Endothelial cell of umbilical vein (primary cell): ENCODE results near the gene SYCP3. TPM values are rescaled to one million over a fixed set of nuclear protein-coding genes. Genes with fewer than 3 reads are reported as not detected.

Experiments
- BruUV-seq: library from RNA; stranded (reverse); fragments of 400-500 nt; replicated peaks from 2 replicates; lab custom pipeline; 2021; lab: Mats Ljungman, UMichigan
- CTCF ChIA-PET: fragments of 300-600, 350-600 bp; sonication (Branson Sonifier 250); formaldehyde crosslinking; loops from one replicate; lab custom pipeline; 2021; ENCODE audit warnings: antibody characterized with exemption, inconsistent platforms; lab: Charles Lee
- POLR2A ChIA-PET: fragments of 300-600, 350-600 bp; sonication (Branson Sonifier 250); formaldehyde crosslinking; loops from one replicate; lab custom pipeline; 2021; ENCODE audit warnings: antibody characterized with exemption, inconsistent platforms; lab: Charles Lee
- DNase-seq: peaks from one replicate; pipeline ENCODE4 v3.0.0-alpha.2; 2011; ENCODE audit warnings: low read depth, low spot score
- FAIRE-seq: peaks from 2 replicates; lab custom pipeline; 2011; peaks lifted over from hg19 to GRCh38; lab: Jason Lieb, UNC
- H2AFZ ChIP-seq: 2 replicates; pipeline ENCODE4 v1.6.0; 2012; ENCODE audit warnings: low read depth, low read length, control low read depth, inconsistent platforms
- H3K27ac ChIP-seq: 2 replicates; pipeline ENCODE4 v1.5.1; 2011; ENCODE audit warnings: low read depth, mild to moderate bottlenecking, control low read depth, low read length, moderate library complexity; ENCODE audit not compliant: insufficient read depth
- H3K27me3 ChIP-seq, 2 experiments: 2 replicates each; pipeline versions ENCODE4 v1.6.0 to v1.6.1; 2011; ENCODE audit warnings: low read length in 2 of 2, mixed read lengths in 1 of 2; ENCODE audit not compliant: control insufficient read depth in 2 of 2, insufficient read depth in 2 of 2
- H3K36me3 ChIP-seq, 2 experiments: 2 replicates in 1 of 2; 3 replicates in 1 of 2; pipeline ENCODE4 v1.5.1; 2011; ENCODE audit warnings: low read length in 2 of 2, mild to moderate bottlenecking in 1 of 2, moderate library complexity in 1 of 2; ENCODE audit not compliant: control insufficient read depth in 2 of 2, insufficient read depth in 2 of 2; ENCODE audit errors: extremely low read depth in 1 of 2
- H3K4me1 ChIP-seq: 3 replicates; pipeline ENCODE4 v1.5.1; 2011; ENCODE audit warnings: mild to moderate bottlenecking, low read length; ENCODE audit not compliant: control insufficient read depth, insufficient read depth; ENCODE audit errors: extremely low read depth
- H3K4me2 ChIP-seq: 2 replicates; pipeline ENCODE4 v1.6.1; 2011; ENCODE audit warnings: low read length, control low read depth, mixed read lengths; ENCODE audit not compliant: insufficient read depth
- H3K4me3 ChIP-seq, 3 experiments: fragments of 200-600 bp in 1 of 3; sonication (generic), shearing (Covaris generic) in 1 of 3; replicated peaks in 1 of 3; 2 replicates each; pipeline ENCODE4 v1.5.1; 2011 to 2016; ENCODE audit warnings: control low read depth in 3 of 3, low read length in 3 of 3, mild to moderate bottlenecking in 2 of 3, inconsistent platforms in 1 of 3, low read depth in 1 of 3, moderate library complexity in 1 of 3; ENCODE audit not compliant: insufficient read depth in 1 of 3
- H3K79me2 ChIP-seq: 2 replicates; pipeline ENCODE4 v1.6.0; 2012; ENCODE audit warnings: low read length, inconsistent platforms; ENCODE audit not compliant: control insufficient read depth, insufficient read depth
- H3K9ac ChIP-seq: replicated peaks from 2 replicates; pipeline ENCODE3; 2011; ENCODE audit warnings: low read length, control low read depth; ENCODE audit not compliant: insufficient read depth; ENCODE audit errors: extremely low read depth
- H3K9me1 ChIP-seq: replicated peaks from 3 replicates; pipeline ENCODE4 v1.6.0; 2011; ENCODE audit warnings: mild to moderate bottlenecking, low read length; ENCODE audit not compliant: control insufficient read depth, insufficient read depth; ENCODE audit errors: extremely low read depth
- H3K9me3 ChIP-seq: replicated peaks from 2 replicates; pipeline ENCODE4 v1.5.1; 2012; ENCODE audit warnings: low read length, inconsistent platforms; ENCODE audit not compliant: control insufficient read depth, insufficient read depth
- H4K20me1 ChIP-seq: replicated peaks from 2 replicates; pipeline ENCODE3; 2011; ENCODE audit warnings: mild to moderate bottlenecking, low read length; ENCODE audit not compliant: control insufficient read depth, insufficient read depth; ENCODE audit errors: extremely low read depth
- EZH2 ChIP-seq: IDR thresholded peaks from 2 replicates; pipeline ENCODE4 v1.6.1; 2012; ENCODE audit warnings: borderline replicate concordance, low read depth, mild to moderate bottlenecking, moderate library complexity, low read length, inconsistent platforms; ENCODE audit not compliant: severe bottlenecking
- FOS ChIP-seq: IDR thresholded peaks from 2 replicates; pipeline ENCODE4 v1.6.1; 2011; ENCODE audit warnings: mild to moderate bottlenecking, low read length, moderate library complexity, borderline replicate concordance; ENCODE audit not compliant: insufficient read depth
- GATA2 ChIP-seq: IDR thresholded peaks from 2 replicates; pipeline ENCODE4 v1.7.0; 2011; ENCODE audit warnings: low read depth, mild to moderate bottlenecking, moderate library complexity, mixed read lengths, low read length; ENCODE audit not compliant: insufficient read length, insufficient read depth
- JUN ChIP-seq: IDR thresholded peaks from 2 replicates; pipeline ENCODE4 v1.6.1; 2011; ENCODE audit warnings: borderline replicate concordance, low read depth; ENCODE audit not compliant: insufficient read length, insufficient read depth
- MYC ChIP-seq: IDR thresholded peaks from one replicate; pipeline ENCODE4 v1.6.1; 2011; ENCODE audit warnings: mild to moderate bottlenecking, low read depth, low read length
- POLR2A ChIP-seq: IDR thresholded peaks from 2 replicates; pipeline ENCODE4 v1.6.1; 2012; ENCODE audit warnings: low read depth, mild to moderate bottlenecking, control low read depth, low read length
- POLR2AphosphoS5 ChIP-seq: IDR thresholded peaks from 2 replicates; pipeline ENCODE4 v1.6.1; 2012; ENCODE audit warnings: low read depth, mild to moderate bottlenecking, control low read depth, low read length, moderate library complexity; ENCODE audit not compliant: insufficient read depth
- dilution Hi-C: fragments of 300-500 bp; cut with MboI; formaldehyde crosslinking; loops from one replicate; pipeline ENCODE4 v1.15.0; 2019; ENCODE audit warnings: low sequenced_read_pairs; ENCODE audit not compliant: extremely low pct_ligation_motif_present
- intact Hi-C: fragments of 100-400 bp; cut with micrococcal nuclease; formaldehyde crosslinking; loops from one replicate; pipeline ENCODE4 v1.10.0; 2022
- polyA plus RNA-seq, 4 experiments: library from polyadenylated mRNA; depleted of rRNA in 3 of 4; stranded (reverse) in 3 of 4; unstranded in 1 of 4; fragments of >200 nt; gene quantifications; 2 replicates each; pipeline versions ENCODE4 v1.2.1 to v1.2.3, GENCODE V29; 2011 to 2012; ENCODE audit warnings: missing spikeins in 1 of 4
- total RNA-seq: library from RNA; stranded (reverse); gene quantifications from 2 replicates; pipeline ENCODE4 v1.2.3, GENCODE V29; 2021
- TF ChIP-seq, protein P1 (sequence below): IDR thresholded peaks from 2 replicates; pipeline ENCODE4 v1.6.1; 2011; ENCODE audit not compliant: insufficient read depth, insufficient read length
- TF ChIP-seq, protein P2 (sequence below), 2 donors: IDR thresholded peaks; 1 replicate in 1 of 2; 2 replicates in 1 of 2; pipeline ENCODE4 v1.5.1; 2011; ENCODE audit warnings: low read length in 2 of 2, mild to moderate bottlenecking in 2 of 2, moderate library complexity in 2 of 2, control low read depth in 1 of 2, inconsistent platforms in 1 of 2, low read depth in 1 of 2; ENCODE audit not compliant: insufficient read depth in 1 of 2; ENCODE audit errors: extremely low read depth in 1 of 2

SYCP3 gene
- total and polyA plus RNA-seq, 2 donors (not counting 3 experiments of a cell fraction or from before 2014, with no cell fraction given): 0.29 TPM; not detected in 1

DNA sequence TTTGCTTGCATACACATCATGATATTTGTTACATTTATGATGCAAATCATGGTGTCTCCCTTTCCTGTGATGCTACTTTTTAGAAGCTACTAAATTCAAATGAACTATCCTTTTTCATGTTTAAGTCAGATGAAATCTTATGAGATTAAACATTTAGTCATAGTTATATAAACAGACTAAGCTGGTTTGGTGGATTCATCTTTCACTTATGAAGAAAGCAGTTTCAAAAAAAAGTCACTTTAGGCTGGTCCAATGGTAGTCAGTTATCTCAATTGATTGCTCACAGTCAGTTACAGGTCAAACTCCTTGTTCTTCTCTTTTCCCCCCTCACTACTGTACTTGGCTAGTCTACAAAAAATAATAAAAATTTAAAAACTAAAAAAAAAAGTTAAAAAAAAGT is 19.7 kb downstream of the SYCP3 start:
- no peak for TF ChIP-seq FOS
- no peak for TF ChIP-seq MYC
- TF ChIP-seq JUN: no peak
- TF ChIP-seq POLR2AphosphoS5: no peak
- no peak for TF ChIP-seq POLR2A
- no peak for TF ChIP-seq GATA2
- TF ChIP-seq EZH2: no peak
- TF ChIP-seq, protein P1, sequence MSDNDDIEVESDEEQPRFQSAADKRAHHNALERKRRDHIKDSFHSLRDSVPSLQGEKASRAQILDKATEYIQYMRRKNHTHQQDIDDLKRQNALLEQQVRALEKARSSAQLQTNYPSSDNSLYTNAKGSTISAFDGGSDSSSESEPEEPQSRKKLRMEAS: no peak
- TF ChIP-seq, protein P2, sequence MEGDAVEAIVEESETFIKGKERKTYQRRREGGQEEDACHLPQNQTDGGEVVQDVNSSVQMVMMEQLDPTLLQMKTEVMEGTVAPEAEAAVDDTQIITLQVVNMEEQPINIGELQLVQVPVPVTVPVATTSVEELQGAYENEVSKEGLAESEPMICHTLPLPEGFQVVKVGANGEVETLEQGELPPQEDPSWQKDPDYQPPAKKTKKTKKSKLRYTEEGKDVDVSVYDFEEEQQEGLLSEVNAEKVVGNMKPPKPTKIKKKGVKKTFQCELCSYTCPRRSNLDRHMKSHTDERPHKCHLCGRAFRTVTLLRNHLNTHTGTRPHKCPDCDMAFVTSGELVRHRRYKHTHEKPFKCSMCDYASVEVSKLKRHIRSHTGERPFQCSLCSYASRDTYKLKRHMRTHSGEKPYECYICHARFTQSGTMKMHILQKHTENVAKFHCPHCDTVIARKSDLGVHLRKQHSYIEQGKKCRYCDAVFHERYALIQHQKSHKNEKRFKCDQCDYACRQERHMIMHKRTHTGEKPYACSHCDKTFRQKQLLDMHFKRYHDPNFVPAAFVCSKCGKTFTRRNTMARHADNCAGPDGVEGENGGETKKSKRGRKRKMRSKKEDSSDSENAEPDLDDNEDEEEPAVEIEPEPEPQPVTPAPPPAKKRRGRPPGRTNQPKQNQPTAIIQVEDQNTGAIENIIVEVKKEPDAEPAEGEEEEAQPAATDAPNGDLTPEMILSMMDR (IDR thresholded peaks at IDR 0.05; ENCODE audit: extremely low read depth in 1 of 2, insufficient read depth in 1 of 2, low read depth in 1 of 2, low read length in 2 of 2): no peak
- no peaks in the 10 kb centered on the region for H3K9me3 ChIP-seq
- H3K79me2 ChIP-seq: peaks cover 2% of the 10 kb centered on the region
- no peaks in the 10 kb centered on the region for H3K4me1 ChIP-seq
- no peaks in the 10 kb centered on the region for H4K20me1 ChIP-seq
- H3K36me3 ChIP-seq: no peaks in the 10 kb centered on the region
- no peak overlapping the region for H3K4me3 ChIP-seq
- no TSS peak for BruUV-seq
- no peak for DNase-seq
- no peaks in the 10 kb centered on the region for H3K27me3 ChIP-seq
- POLR2A ChIA-PET: no interaction called here
- CTCF ChIA-PET: no interaction called here
- intact Hi-C loops (no loop called here), dilution Hi-C loops (no loop called here)
- no peak overlapping the region for H2AFZ ChIP-seq
- H3K9ac ChIP-seq: no peak overlapping the region
- H3K27ac ChIP-seq: no peak overlapping the region
- no peak for FAIRE-seq
- H3K9me1 ChIP-seq: no peaks in the 10 kb centered on the region
- H3K4me2 ChIP-seq: no peak overlapping the region
